Measurements from ENCODE around the gene RAPGEF1. TPM values are rescaled to one million over a fixed set of nuclear protein-coding genes. Genes with fewer than 3 reads are reported as not detected.

RAPGEF1 gene
- total RNA-seq, 1 experiment from 2014 or later: 55.6 TPM

GRCh38 chr9:131591845-131592208, 148.0 kb downstream of the RAPGEF1 start:
- no peak overlapping the region for H3K23ac ChIP-seq (ENCODE audit: insufficient read length, low read depth, low read length)
- peaks cover 11 to 45% (median 27%) of the 10 kb centered on the region in 3 experiments; a peak in 6 of 7 replicates for H3K36me3 Mint-ChIP-seq (ENCODE audit: insufficient read depth in 1 of 3, low read depth in 3 of 3)
- no peak overlapping the region for H3K4ac ChIP-seq (ENCODE audit: low read depth, low read length)
- no peak overlapping the region for H3K9ac ChIP-seq (ENCODE audit: extremely low read depth, insufficient read length, low read length)
- H3K27me3 Mint-ChIP-seq (ENCODE audit: low read depth): no peaks in the 10 kb centered on the region
- H3K9me3 ChIP-seq (ENCODE audit: control insufficient read depth, low read depth, low read length): no peaks in the 10 kb centered on the region
- H3K18ac ChIP-seq (ENCODE audit: insufficient read length, low read depth, low read length): no peak overlapping the region
- no peak overlapping the region for H2BK120ac ChIP-seq (ENCODE audit: low read depth, low read length, poor library complexity, severe bottlenecking)
- no peaks in the 10 kb centered on the region for H3K23me2 ChIP-seq (ENCODE audit: insufficient read length, low read depth, low read length, poor library complexity, severe bottlenecking)
- no peak overlapping the region for H3K4me2 ChIP-seq (ENCODE audit: insufficient read depth, insufficient read length, low read length)
- no peak overlapping the region for H2AK5ac ChIP-seq (ENCODE audit: insufficient read length, low read length)
- no peak overlapping the region for H3K56ac ChIP-seq (ENCODE audit: insufficient read length, low read depth, low read length)
- no peak overlapping the region for H4K5ac ChIP-seq (ENCODE audit: insufficient read length, low read depth, low read length)
- no peak overlapping the region for H4K91ac ChIP-seq (ENCODE audit: insufficient read length, low read depth, low read length)
- peak overlapping the region in 2 of 3 experiments; percentile 58 to 70; a peak in 2 of 7 replicates for H3K27ac Mint-ChIP-seq
- H4K8ac ChIP-seq (replicated peaks; ENCODE audit: insufficient read length, low read depth, low read length): no peak overlapping the region
- no peak overlapping the region for H2AFZ ChIP-seq (ENCODE audit: low read length)
- no peaks in the 10 kb centered on the region for H3K79me1 ChIP-seq (ENCODE audit: insufficient read depth, low read depth, low read length, poor library complexity, severe bottlenecking)
- H3K27ac ChIP-seq (ENCODE audit: insufficient read length, low read depth, low read length): no peak overlapping the region
- no peaks in the 10 kb centered on the region for H3K9me3 Mint-ChIP-seq
- no CpG with 5 or more reads among the region's 6 CpGs for WGBS (ENCODE audit: extremely low coverage, insufficient read length, low lambda C conversion rate)
- H2BK15ac ChIP-seq (ENCODE audit: low read depth, low read length): no peak overlapping the region
- no peak for DNase-seq
- H3K14ac ChIP-seq (ENCODE audit: insufficient read depth, low read length): no peak overlapping the region
- no peak overlapping the region for H2BK5ac ChIP-seq (ENCODE audit: insufficient read length, low read length)
- no peak overlapping the region for H2BK12ac ChIP-seq (ENCODE audit: insufficient read length, low read depth, low read length)
- H4K20me1 ChIP-seq (ENCODE audit: control insufficient read depth, insufficient read depth, insufficient read length): no peaks in the 10 kb centered on the region
- no peak overlapping the region for H3K4me3 Mint-ChIP-seq
- no peaks in the 10 kb centered on the region for H3K79me2 ChIP-seq (ENCODE audit: insufficient read depth, low read length)
- peaks cover 0 to 2% of the 10 kb centered on the region in 2 experiments; a peak in 2 of 4 replicates for H3K4me1 Mint-ChIP-seq
- H3T11ph ChIP-seq (ENCODE audit: low read length): no peak overlapping the region
- no peak overlapping the region for H2BK20ac ChIP-seq (ENCODE audit: low read depth, low read length, poor library complexity, severe bottlenecking)
- no peaks in the 10 kb centered on the region for H3K27me3 ChIP-seq (ENCODE audit: insufficient read depth, low read length)
- TF ChIP-seq CTCF (conservative IDR thresholded peaks at IDR 0.05): no peak
- no peaks in the 10 kb centered on the region for H3K4me1 ChIP-seq (ENCODE audit: insufficient read depth, low read length)

All from H9 (cell line).